PC-9 (cell line): ENCODE results near the gene ANAPC15. TPM values are rescaled to one million over a fixed set of nuclear protein-coding genes. Genes with fewer than 3 reads are reported as not detected.

ENCODE experiments used
- BruUV-seq: library from RNA; stranded (reverse); fragments of 400-500 nt; replicated peaks from 2 replicates; lab custom pipeline; 2021; lab: Mats Ljungman, UMichigan
- CTCF ChIA-PET: fragments of 300-600 bp; sonication (Branson Sonifier 250); formaldehyde crosslinking; loops from one replicate; lab custom pipeline; 2022; ENCODE audit warnings: antibody characterized with exemption; lab: Charles Lee
- POLR2A ChIA-PET: fragments of 300-600 bp; sonication (Branson Sonifier 250); formaldehyde crosslinking; loops from one replicate; lab custom pipeline; 2022; ENCODE audit warnings: antibody characterized with exemption; ENCODE audit not compliant: unreplicated experiment; lab: Charles Lee
- DNase-seq, 2 experiments: peaks; one replicate each; pipeline versions ENCODE4 v3.0.0 to v3.0.0-alpha.2; 2015 to 2022; ENCODE audit warnings: mixed read lengths in 1 of 2
- H2AFZ ChIP-seq: fragments of 200-600 bp; sonication (generic); 2 replicates; pipeline ENCODE4 v1.8.1; 2017; ENCODE audit warnings: antibody characterized with exemption
- H3F3A ChIP-seq: fragments of 200-600 bp; sonication (generic); 2 replicates; pipeline ENCODE4 v1.8.1; 2017; ENCODE audit warnings: antibody characterized with exemption, mild to moderate bottlenecking, low read depth; ENCODE audit not compliant: insufficient read depth
- H3K27ac ChIP-seq: fragments of 200-600 bp; sonication (generic); 2 replicates; pipeline ENCODE4 v1.6.1; 2016; ENCODE audit warnings: mixed run types
- H3K27me3 ChIP-seq: fragments of 200-600 bp; sonication (generic); 2 replicates; pipeline ENCODE4 v1.6.1; 2016; ENCODE audit warnings: low read depth, mixed run types; ENCODE audit not compliant: insufficient read depth
- H3K36me3 ChIP-seq: fragments of 200-600 bp; sonication (generic); 2 replicates; pipeline ENCODE4 v1.6.1; 2016; ENCODE audit warnings: low read depth, mixed run types
- H3K4me1 ChIP-seq: fragments of 200-600 bp; sonication (generic); replicated peaks from 2 replicates; pipeline ENCODE4 v1.6.1; 2016; ENCODE audit warnings: mixed run types; ENCODE audit not compliant: insufficient read depth
- H3K4me2 ChIP-seq: fragments of 200-600 bp; sonication (generic); 2 replicates; pipeline ENCODE4 v1.6.1; 2017; ENCODE audit warnings: mixed run types
- H3K4me3 ChIP-seq: fragments of 200-600 bp; sonication (generic); 2 replicates; pipeline ENCODE4 v1.6.1; 2016; ENCODE audit warnings: mixed run types
- H3K79me2 ChIP-seq: fragments of 200-600 bp; sonication (generic); 2 replicates; pipeline ENCODE4 v1.6.1; 2017; ENCODE audit warnings: low read depth, mixed run types
- H3K9me2 ChIP-seq: fragments of 200-600 bp; sonication (generic); 2 replicates; pipeline ENCODE4 v1.8.1; 2017; ENCODE audit warnings: mild to moderate bottlenecking; ENCODE audit not compliant: insufficient read depth
- H3K9me3 ChIP-seq: fragments of 200-600 bp; sonication (generic); 2 replicates; pipeline ENCODE4 v1.8.1; 2016; ENCODE audit warnings: low read depth; ENCODE audit not compliant: insufficient read depth
- H4K20me1 ChIP-seq: fragments of 200-600 bp; sonication (generic); 2 replicates; pipeline ENCODE4 v1.8.1; 2017; ENCODE audit not compliant: insufficient read depth
- EZH2 ChIP-seq: fragments of 200-600 bp; sonication (generic); IDR thresholded peaks from 2 replicates; pipeline ENCODE4 v1.8.0; 2017; ENCODE audit warnings: antibody characterized with exemption, low read depth
- intact Hi-C: fragments of 100-400 bp; cut with micrococcal nuclease; formaldehyde crosslinking; loops from one replicate; pipeline ENCODE4 v1.10.0; 2022; ENCODE audit not compliant: unreplicated experiment
- total RNA-seq: library from RNA; stranded (reverse); gene quantifications from 2 replicates; pipeline ENCODE4 v1.2.3, GENCODE V29; 2021
- TF ChIP-seq, protein P1 (sequence below): fragments of 200-600 bp; sonication (generic); conservative IDR thresholded peaks from 2 replicates; pipeline ENCODE4 v1.6.1; 2017; ENCODE audit warnings: mixed run types, antibody characterized with exemption, mild to moderate bottlenecking, moderate library complexity

The ANAPC15 gene
- total RNA-seq, 1 experiment from 2014 or later = 97.8 TPM

DNA sequence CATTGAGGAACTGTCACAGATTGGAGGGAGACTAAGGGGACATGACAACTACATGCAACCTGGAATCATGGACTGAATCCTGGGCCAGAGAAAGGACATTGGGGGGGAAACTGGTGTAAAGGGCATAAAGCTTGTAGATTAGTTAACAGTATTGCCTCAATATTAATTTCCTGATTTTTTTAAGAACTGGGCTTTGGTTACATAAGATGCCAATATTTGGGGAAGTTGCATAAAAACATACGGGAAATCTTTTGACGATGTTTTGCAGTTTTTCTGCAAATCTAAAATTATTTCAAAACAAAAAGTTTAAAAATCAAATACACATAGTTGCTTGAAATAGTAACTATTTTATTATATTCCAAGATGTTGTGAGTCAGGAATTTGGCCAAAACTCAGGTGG lies 20.2 kb upstream of the ANAPC15 start:
- H3K36me3 ChIP-seq = no peaks in the 10 kb centered on the region
- no peak overlapping the region for H2AFZ ChIP-seq
- no peak overlapping the region for H3K4me2 ChIP-seq
- H3K79me2 ChIP-seq = no peaks in the 10 kb centered on the region
- CTCF ChIA-PET = no interaction called here
- no peaks in the 10 kb centered on the region for H4K20me1 ChIP-seq
- DNase-seq = no peak
- H3F3A ChIP-seq = no peaks in the 10 kb centered on the region
- no peak overlapping the region for H3K4me3 ChIP-seq
- no peak overlapping the region for H3K27ac ChIP-seq
- no TSS peak for BruUV-seq
- TF ChIP-seq, protein P1, sequence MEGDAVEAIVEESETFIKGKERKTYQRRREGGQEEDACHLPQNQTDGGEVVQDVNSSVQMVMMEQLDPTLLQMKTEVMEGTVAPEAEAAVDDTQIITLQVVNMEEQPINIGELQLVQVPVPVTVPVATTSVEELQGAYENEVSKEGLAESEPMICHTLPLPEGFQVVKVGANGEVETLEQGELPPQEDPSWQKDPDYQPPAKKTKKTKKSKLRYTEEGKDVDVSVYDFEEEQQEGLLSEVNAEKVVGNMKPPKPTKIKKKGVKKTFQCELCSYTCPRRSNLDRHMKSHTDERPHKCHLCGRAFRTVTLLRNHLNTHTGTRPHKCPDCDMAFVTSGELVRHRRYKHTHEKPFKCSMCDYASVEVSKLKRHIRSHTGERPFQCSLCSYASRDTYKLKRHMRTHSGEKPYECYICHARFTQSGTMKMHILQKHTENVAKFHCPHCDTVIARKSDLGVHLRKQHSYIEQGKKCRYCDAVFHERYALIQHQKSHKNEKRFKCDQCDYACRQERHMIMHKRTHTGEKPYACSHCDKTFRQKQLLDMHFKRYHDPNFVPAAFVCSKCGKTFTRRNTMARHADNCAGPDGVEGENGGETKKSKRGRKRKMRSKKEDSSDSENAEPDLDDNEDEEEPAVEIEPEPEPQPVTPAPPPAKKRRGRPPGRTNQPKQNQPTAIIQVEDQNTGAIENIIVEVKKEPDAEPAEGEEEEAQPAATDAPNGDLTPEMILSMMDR = no peak
- TF ChIP-seq EZH2 = no peak
- POLR2A ChIA-PET = no interaction called here
- no peaks in the 10 kb centered on the region for H3K9me3 ChIP-seq
- 0 out of 2 replicates have a peak, but pooled peaks cover 5% of the 10 kb centered on the region for H3K27me3 ChIP-seq
- no peaks in the 10 kb centered on the region for H3K9me2 ChIP-seq
- no peaks in the 10 kb centered on the region for H3K4me1 ChIP-seq
- intact Hi-C loops = no loop called here

DNA sequence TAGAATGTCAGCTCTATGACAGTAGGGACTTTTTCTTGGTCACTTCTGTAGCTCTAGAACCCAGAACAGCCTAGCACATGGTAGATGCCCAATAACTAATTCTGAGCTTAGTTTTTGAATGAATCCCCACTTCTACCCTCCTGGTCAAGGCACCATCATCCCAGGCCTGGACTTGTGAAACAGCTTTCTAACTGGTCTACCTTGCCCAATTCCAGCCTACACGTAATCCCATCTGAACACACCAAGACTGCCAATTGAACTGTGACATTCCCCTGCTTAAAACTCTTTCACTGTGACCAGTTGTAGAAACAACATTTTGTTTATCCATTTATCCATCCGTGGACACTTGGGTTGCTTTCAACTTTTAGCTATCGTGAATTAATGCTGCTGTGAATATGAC lies 16.9 kb upstream of the ANAPC15 start:
- DNase-seq = no peak
- H3K9me2 ChIP-seq = no peaks in the 10 kb centered on the region
- H3F3A ChIP-seq = 0 out of 2 replicates have a peak, but pooled peaks cover 3% of the 10 kb centered on the region
- H3K27ac ChIP-seq = no peak overlapping the region
- no peak overlapping the region for H3K4me2 ChIP-seq
- H3K4me3 ChIP-seq = no peak overlapping the region
- BruUV-seq = no TSS peak
- ChIA-PET POLR2A (interaction anchor here (0.7 kb wide), 1 partner anchor 192 kb away, joined by 4 read pairs; no protein-coding TSS in a partner anchor), CTCF (no interaction called here)
- no peak overlapping the region for H2AFZ ChIP-seq
- no peaks in the 10 kb centered on the region for H3K36me3 ChIP-seq
- no peaks in the 10 kb centered on the region for H3K9me3 ChIP-seq
- peaks cover 8% of the 10 kb centered on the region; the same call in 1 of the 2 replicates for H3K4me1 ChIP-seq
- no peaks in the 10 kb centered on the region for H3K79me2 ChIP-seq
- intact Hi-C loops = no loop called here
- TF ChIP-seq, protein P1 = no peak
- H4K20me1 ChIP-seq = no peaks in the 10 kb centered on the region
- H3K27me3 ChIP-seq = 0 out of 2 replicates have a peak, but pooled peaks cover 5% of the 10 kb centered on the region

GRCh38 chr11:72127923-72128322 lies 15.4 kb upstream of the ANAPC15 start:
- Histone ChIP-seq H2AFZ (no peak overlapping the region), H3K4me1 (peaks cover 8% of the 10 kb centered on the region; the same call in 1 of the 2 replicates), H3K27ac (no peak overlapping the region), H3K27me3 (0 out of 2 replicates have a peak, but pooled peaks cover 5% of the 10 kb centered on the region), H3K9me3 (no peaks in the 10 kb centered on the region), H4K20me1 (no peaks in the 10 kb centered on the region), H3K79me2 (no peaks in the 10 kb centered on the region), H3K9me2 (no peaks in the 10 kb centered on the region), H3K4me2 (no peak overlapping the region), H3K4me3 (no peak overlapping the region), H3F3A (0 out of 2 replicates have a peak, but pooled peaks cover 3% of the 10 kb centered on the region), H3K36me3 (no peaks in the 10 kb centered on the region)
- intact Hi-C loops = no loop called here
- TF ChIP-seq EZH2 = no peak
- TF ChIP-seq, protein P1 = no peak
- DNase-seq = no peak
- BruUV-seq = no TSS peak
- ChIA-PET POLR2A (no interaction called here), CTCF (no interaction called here)
